NB4 (cell line): ENCODE data around the gene DNAAF5.

ENCODE experiments used
- POLR2A ChIP-seq: IDR thresholded peaks from 2 replicates; pipeline ENCODE4 v1.6.1; 2011; ENCODE audit warnings: mild to moderate bottlenecking; ENCODE audit not compliant: insufficient read length; ENCODE audit errors: extremely low read depth
- TF ChIP-seq, protein P1 (sequence below): IDR thresholded peaks from 2 replicates; pipeline ENCODE4 v1.6.1; 2011; ENCODE audit warnings: low read depth, low read length

DNA sequence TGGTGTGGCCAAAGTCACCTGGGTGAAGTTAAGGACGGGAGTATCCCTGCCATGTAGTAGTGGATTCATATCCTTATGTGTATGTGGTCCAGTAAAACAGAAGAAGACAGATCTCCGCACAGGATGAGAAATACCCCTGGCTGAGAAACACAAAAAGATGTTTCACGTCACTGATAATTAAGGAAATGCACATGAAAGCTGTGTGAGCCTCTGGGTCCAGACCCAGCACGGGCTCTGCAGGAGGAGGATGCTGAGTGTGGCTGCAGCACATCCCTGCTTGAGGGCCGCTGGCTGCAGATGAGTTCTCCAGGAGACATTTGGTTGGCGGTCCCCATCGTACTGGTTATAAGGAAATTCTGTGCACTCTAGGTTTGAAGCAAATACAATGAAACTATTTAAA is 97.6 kb downstream of the DNAAF5 start:
- TF ChIP-seq, protein P1, sequence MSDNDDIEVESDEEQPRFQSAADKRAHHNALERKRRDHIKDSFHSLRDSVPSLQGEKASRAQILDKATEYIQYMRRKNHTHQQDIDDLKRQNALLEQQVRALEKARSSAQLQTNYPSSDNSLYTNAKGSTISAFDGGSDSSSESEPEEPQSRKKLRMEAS = no peak
- TF ChIP-seq POLR2A = no peak
